K562 (cell line): ENCODE measurements around the gene SPATA25. TPM values are rescaled to one million over a fixed set of nuclear protein-coding genes. Genes with fewer than 3 reads are reported as not detected.

Source experiments
- ARID1B ChIP-seq: fragments of 450-650 bp; IDR thresholded peaks from 2 replicates; pipeline ENCODE4 v1.6.1; 2016; ENCODE audit warnings: antibody characterized with exemption, mild to moderate bottlenecking, inconsistent platforms
- DPF2 ChIP-seq: fragments of 450-650 bp; IDR thresholded peaks from 2 replicates; pipeline ENCODE4 v1.6.1; 2016
- E4F1 ChIP-seq: fragments of 250-450 bp; sonication (Bioruptor Pico); IDR thresholded peaks from 2 replicates; pipeline ENCODE4 v1.5.0; 2021; ENCODE audit warnings: mild to moderate bottlenecking, borderline replicate concordance
- FOXP4 ChIP-seq: sonication (generic); formaldehyde crosslinking; IDR thresholded peaks from 2 replicates; pipeline ENCODE4 v1.8.0; 2022; ENCODE audit warnings: mild to moderate bottlenecking, missing genetic modification reagents, borderline replicate concordance
- GTF2A2 ChIP-seq: IDR thresholded peaks from 2 replicates; pipeline ENCODE4 v1.6.1; 2016; ENCODE audit warnings: mild to moderate bottlenecking, missing genetic modification characterization, missing compliant biosample characterization
- HDAC1 ChIP-seq, 2 experiments: fragments of 450-650 bp; IDR thresholded peaks; 2 replicates each; pipeline ENCODE4 v1.6.1; 2016 to 2017; ENCODE audit warnings: inconsistent platforms in 1 of 2, mild to moderate bottlenecking in 1 of 2, moderate library complexity in 1 of 2
- MEIS2 ChIP-seq: fragments of 450-650 bp; IDR thresholded peaks from 2 replicates; pipeline ENCODE4 v1.6.1; 2014; ENCODE audit warnings: mild to moderate bottlenecking; ENCODE audit not compliant: partially characterized antibody
- MLLT1 ChIP-seq, 2 experiments: fragments of 450-650 bp; IDR thresholded peaks; 2 replicates each; pipeline ENCODE4 v1.6.1; 2016
- MNT ChIP-seq, 2 experiments: fragments of 450-650 bp; conservative IDR thresholded peaks; 2 replicates each; pipeline ENCODE4 v1.6.1; 2017; ENCODE audit warnings: mild to moderate bottlenecking in 2 of 2, moderate library complexity in 2 of 2
- MTA2 ChIP-seq: fragments of 450-650 bp; IDR thresholded peaks from 2 replicates; pipeline ENCODE4 v1.6.1; 2016; ENCODE audit warnings: low read depth
- NEUROD1 ChIP-seq: fragments of 150-350 bp; IDR thresholded peaks from 2 replicates; pipeline ENCODE4 v1.6.1; 2014; ENCODE audit warnings: borderline replicate concordance, low read length, low read depth; ENCODE audit not compliant: partially characterized antibody
- PHF8 ChIP-seq: fragments of 200-600 bp; sonication (generic); IDR thresholded peaks from 2 replicates; pipeline ENCODE4 v1.6.1; 2012; ENCODE audit warnings: mixed run types, mild to moderate bottlenecking, inconsistent platforms, low read length, moderate library complexity, borderline replicate concordance
- SMAD4 ChIP-seq: fragments of 250-450 bp; sonication (Bioruptor Pico); conservative IDR thresholded peaks from 2 replicates; pipeline ENCODE4 v1.8.0; 2021; ENCODE audit warnings: inconsistent platforms, mild to moderate bottlenecking, moderate library complexity
- SMARCA4 ChIP-seq: fragments of 450-650 bp; IDR thresholded peaks from 2 replicates; pipeline ENCODE4 v1.6.1; 2016
- STAT5A ChIP-seq: IDR thresholded peaks from 2 replicates; pipeline ENCODE4 v1.6.1; 2012; ENCODE audit warnings: low read length, inconsistent platforms, borderline replicate concordance
- ZBTB1 ChIP-seq: sonication (generic); formaldehyde crosslinking; IDR thresholded peaks from 2 replicates; pipeline ENCODE4 v1.8.1; 2023; ENCODE audit warnings: missing genetic modification reagents, low read depth, mild to moderate bottlenecking, borderline replicate concordance
- ZNF121 ChIP-seq: sonication (generic); formaldehyde crosslinking; conservative IDR thresholded peaks from 2 replicates; pipeline ENCODE4 v1.8.0; 2022; ENCODE audit warnings: missing genetic modification reagents
- ZNF175 ChIP-seq: fragments of 200-800 bp; sonication (Bioruptor generic); IDR thresholded peaks from 2 replicates; pipeline ENCODE4 v1.6.1; 2016; ENCODE audit warnings: low read depth, mild to moderate bottlenecking, missing genetic modification characterization, missing compliant biosample characterization
- polyA plus RNA-seq, 8 experiments: library from polyadenylated mRNA; depleted of rRNA in 4 of 8; stranded (reverse) in 5 of 8; unstranded in 3 of 8; fragments of >200 nt; fragmentation: Nextera tagmentation in 2 of 8; fragmentation: Illumina TruSeq in 1 of 8; extraction: Ambion mirVana in 2 of 8; extraction: Trizol in 1 of 8; gene quantifications; 2 replicates each; pipeline versions ENCODE4 v1.2.1 to v1.2.3, GENCODE V29; 2011 to 2014; ENCODE audit warnings: inconsistent platforms in 1 of 8, missing spikeins in 1 of 8
- total RNA-seq, 7 experiments: library from RNA; depleted of rRNA in 6 of 7; stranded (reverse); fragments of >200 nt in 6 of 7; fragmentation: Illumina TruSeq in 2 of 7; extraction: Trizol in 2 of 7; gene quantifications; 2 replicates each; pipeline versions ENCODE4 v1.2.1 to v1.2.3, GENCODE V29; 2011 to 2021; ENCODE audit warnings: low replicate concordance in 1 of 7
- TF ChIP-seq, protein P1 (sequence below): fragments of 450-650 bp; IDR thresholded peaks from 2 replicates; pipeline ENCODE4 v1.6.1; 2016

SPATA25 gene
- total and polyA plus RNA-seq, 9 of the 15 experiments (the other 6 are each of a cell fraction or from before 2014, with no cell fraction given): 0.21 to 0.95 (median 0.53) TPM; not detected in 3

- peak in 1 of 2 experiments; percentile 70; a peak in 2 of 4 replicates for TF ChIP-seq HDAC1 (IDR thresholded peaks at IDR 0.05)
- 0 out of 2 replicates have a peak, but pooled peaks have one; percentile 49 for TF ChIP-seq SMARCA4
- TF ChIP-seq PHF8: no peak
- TF ChIP-seq ARID1B: peak; percentile 67; the same call in 1 of the 2 replicates
- no peak for TF ChIP-seq ZNF175
- TF ChIP-seq, protein P1, sequence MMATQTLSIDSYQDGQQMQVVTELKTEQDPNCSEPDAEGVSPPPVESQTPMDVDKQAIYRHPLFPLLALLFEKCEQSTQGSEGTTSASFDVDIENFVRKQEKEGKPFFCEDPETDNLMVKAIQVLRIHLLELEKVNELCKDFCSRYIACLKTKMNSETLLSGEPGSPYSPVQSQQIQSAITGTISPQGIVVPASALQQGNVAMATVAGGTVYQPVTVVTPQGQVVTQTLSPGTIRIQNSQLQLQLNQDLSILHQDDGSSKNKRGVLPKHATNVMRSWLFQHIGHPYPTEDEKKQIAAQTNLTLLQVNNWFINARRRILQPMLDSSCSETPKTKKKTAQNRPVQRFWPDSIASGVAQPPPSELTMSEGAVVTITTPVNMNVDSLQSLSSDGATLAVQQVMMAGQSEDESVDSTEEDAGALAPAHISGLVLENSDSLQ: no peak
- peak; percentile 60 for TF ChIP-seq MEIS2
- no peak for TF ChIP-seq ZNF121
- no peak for TF ChIP-seq ZBTB1 (CRISPR knock-in tag)
- TF ChIP-seq DPF2: peak; percentile 48; the same call in 1 of the 2 replicates
- TF ChIP-seq FOXP4 (CRISPR knock-in tag): 0 out of 2 replicates have a peak, but pooled peaks have one; percentile 41
- peak; percentile 34; the same call in 1 of the 2 replicates for TF ChIP-seq STAT5A
- no peak for TF ChIP-seq GTF2A2 (tag)
- TF ChIP-seq MTA2: peak; percentile 25; the same call in 1 of the 2 replicates
- TF ChIP-seq MLLT1 (IDR thresholded peaks at IDR 0.05): no peak
- TF ChIP-seq NEUROD1: no peak
- TF ChIP-seq MNT (conservative IDR thresholded peaks at IDR 0.05): peak in 1 of 2 experiments; percentile 62; a peak in 2 of 4 replicates
- TF ChIP-seq E4F1 (CRISPR knock-in tag): peak; percentile 50; the same call in 1 of the 2 replicates
- 0 out of 2 replicates have a peak, but pooled peaks have one; percentile 37 for TF ChIP-seq SMAD4
Observed at GRCh38 chr20:45836841-45837240, 50.6 kb downstream of the SPATA25 start (continued).
